Peyer's patch (tissue), 4 donors: ENCODE measurements around the gene ANKRD60. TPM values are rescaled to one million over a fixed set of nuclear protein-coding genes. Genes with fewer than 3 reads are reported as not detected.
A peak's percentile ranks its signal among the peaks of the same experiment; 100 is the strongest.

Source experiments
- DNase-seq, 3 donors: peaks; one replicate each; pipeline ENCODE4 v3.0.0-alpha.2; 2017 to 2019
- H3K27ac ChIP-seq, 4 donors: fragments of 200-600 bp; sonication (generic); one replicate each; pipeline ENCODE4 v1.5.1; 2016 to 2019
- H3K27me3 ChIP-seq, 2 donors: fragments of 200-600 bp; sonication (generic); one replicate each; pipeline ENCODE4 v1.5.1; 2019
- H3K36me3 ChIP-seq, 3 donors: fragments of 200-600 bp; sonication (generic); one replicate each; pipeline ENCODE4 v1.5.1; 2016 to 2019
- H3K4me1 ChIP-seq, 4 donors: fragments of 200-600 bp; sonication (generic); one replicate each; pipeline ENCODE4 v1.5.1; 2016 to 2019
- H3K4me3 ChIP-seq, 4 donors: fragments of 200-600 bp; sonication (generic); 1 replicate in 3 of 4; 2 replicates in 1 of 4; pipeline ENCODE4 v1.5.1; 2016 to 2019; ENCODE audit warnings: mild to moderate bottlenecking in 1 of 4
- H3K9me3 ChIP-seq, 4 donors: fragments of 200-600 bp; sonication (generic); one replicate each; pipeline ENCODE4 v1.5.1; 2016 to 2019; ENCODE audit warnings: mild to moderate bottlenecking in 1 of 4
- POLR2A ChIP-seq, 2 donors: fragments of 450-650 bp; IDR thresholded peaks; one replicate each; pipeline ENCODE4 v1.5.1; 2017; ENCODE audit warnings: antibody characterized with exemption in 2 of 2, mild to moderate bottlenecking in 2 of 2, moderate library complexity in 2 of 2
- total RNA-seq, 4 donors: library from RNA; depleted of rRNA; stranded (reverse); fragments of >200 nt; gene quantifications; one replicate each; pipeline ENCODE4 v1.1.0, GENCODE V29; 2016
- TF ChIP-seq, protein P1 (sequence below), 6 experiments: fragments of 450-650 bp in 4 of 6; fragments of 200-600 bp in 2 of 6; sonication (generic) in 1 of 6; IDR thresholded peaks; one replicate each; pipeline ENCODE4 v1.5.1; 2017 to 2019; ENCODE audit warnings: antibody characterized with exemption in 6 of 6, mild to moderate bottlenecking in 3 of 6, moderate library complexity in 1 of 6

The ANKRD60 gene
- total RNA-seq, 4 donors from 2014 or later, result not detected

DNA sequence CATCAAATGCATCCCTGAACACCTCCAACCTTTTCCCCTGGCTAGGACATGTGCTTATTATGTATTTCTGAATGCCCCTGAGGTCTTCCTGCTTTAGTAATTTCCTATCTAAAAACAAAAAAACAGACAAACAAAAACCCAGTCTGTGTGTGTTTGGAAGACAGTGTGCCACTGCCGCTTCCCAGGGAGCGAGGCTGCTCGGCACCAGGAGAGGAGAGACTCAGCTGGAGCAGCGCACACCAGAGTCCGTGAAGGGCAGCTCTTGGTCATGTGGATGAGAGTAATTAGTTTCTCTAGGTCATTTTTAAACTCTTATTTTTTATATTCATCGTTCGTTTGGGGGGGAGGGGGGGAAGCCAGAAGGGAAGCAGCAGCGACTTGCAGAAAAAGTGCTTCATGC lies 10.0 kb upstream of the ANKRD60 start:
- Histone ChIP-seq H3K36me3 (peaks cover 0 to 44% (median 0%) of the 10 kb centered on the region in 3 donors), H3K27me3 (no peaks in the 10 kb centered on the region), H3K4me3 (no peak overlapping the region), H3K4me1 (no peaks in the 10 kb centered on the region), H3K27ac (no peak overlapping the region), H3K9me3 (no peaks in the 10 kb centered on the region)
- TF ChIP-seq, protein P1, sequence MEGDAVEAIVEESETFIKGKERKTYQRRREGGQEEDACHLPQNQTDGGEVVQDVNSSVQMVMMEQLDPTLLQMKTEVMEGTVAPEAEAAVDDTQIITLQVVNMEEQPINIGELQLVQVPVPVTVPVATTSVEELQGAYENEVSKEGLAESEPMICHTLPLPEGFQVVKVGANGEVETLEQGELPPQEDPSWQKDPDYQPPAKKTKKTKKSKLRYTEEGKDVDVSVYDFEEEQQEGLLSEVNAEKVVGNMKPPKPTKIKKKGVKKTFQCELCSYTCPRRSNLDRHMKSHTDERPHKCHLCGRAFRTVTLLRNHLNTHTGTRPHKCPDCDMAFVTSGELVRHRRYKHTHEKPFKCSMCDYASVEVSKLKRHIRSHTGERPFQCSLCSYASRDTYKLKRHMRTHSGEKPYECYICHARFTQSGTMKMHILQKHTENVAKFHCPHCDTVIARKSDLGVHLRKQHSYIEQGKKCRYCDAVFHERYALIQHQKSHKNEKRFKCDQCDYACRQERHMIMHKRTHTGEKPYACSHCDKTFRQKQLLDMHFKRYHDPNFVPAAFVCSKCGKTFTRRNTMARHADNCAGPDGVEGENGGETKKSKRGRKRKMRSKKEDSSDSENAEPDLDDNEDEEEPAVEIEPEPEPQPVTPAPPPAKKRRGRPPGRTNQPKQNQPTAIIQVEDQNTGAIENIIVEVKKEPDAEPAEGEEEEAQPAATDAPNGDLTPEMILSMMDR (IDR thresholded peaks at IDR 0.05), result no peak
- TF ChIP-seq POLR2A (IDR thresholded peaks at IDR 0.05), result no peak
- no peak for DNase-seq

GRCh38 chr20:58237318-58238132 lies 9.1 kb upstream of the ANKRD60 start:
- DNase-seq, result no peak
- Histone ChIP-seq H3K36me3 (peaks cover 0 to 34% (median 0%) of the 10 kb centered on the region in 3 donors), H3K4me1 (no peaks in the 10 kb centered on the region), H3K4me3 (peak overlapping the region in 3 of 4 donors; percentile 41 to 51 (median 49)), H3K27me3 (no peaks in the 10 kb centered on the region), H3K9me3 (no peaks in the 10 kb centered on the region), H3K27ac (peak overlapping the region in 1 of 4 donors; percentile 65)
- TF ChIP-seq, protein P1 (IDR thresholded peaks at IDR 0.05), result no peak
- TF ChIP-seq POLR2A (IDR thresholded peaks at IDR 0.05), result no peak

DNA sequence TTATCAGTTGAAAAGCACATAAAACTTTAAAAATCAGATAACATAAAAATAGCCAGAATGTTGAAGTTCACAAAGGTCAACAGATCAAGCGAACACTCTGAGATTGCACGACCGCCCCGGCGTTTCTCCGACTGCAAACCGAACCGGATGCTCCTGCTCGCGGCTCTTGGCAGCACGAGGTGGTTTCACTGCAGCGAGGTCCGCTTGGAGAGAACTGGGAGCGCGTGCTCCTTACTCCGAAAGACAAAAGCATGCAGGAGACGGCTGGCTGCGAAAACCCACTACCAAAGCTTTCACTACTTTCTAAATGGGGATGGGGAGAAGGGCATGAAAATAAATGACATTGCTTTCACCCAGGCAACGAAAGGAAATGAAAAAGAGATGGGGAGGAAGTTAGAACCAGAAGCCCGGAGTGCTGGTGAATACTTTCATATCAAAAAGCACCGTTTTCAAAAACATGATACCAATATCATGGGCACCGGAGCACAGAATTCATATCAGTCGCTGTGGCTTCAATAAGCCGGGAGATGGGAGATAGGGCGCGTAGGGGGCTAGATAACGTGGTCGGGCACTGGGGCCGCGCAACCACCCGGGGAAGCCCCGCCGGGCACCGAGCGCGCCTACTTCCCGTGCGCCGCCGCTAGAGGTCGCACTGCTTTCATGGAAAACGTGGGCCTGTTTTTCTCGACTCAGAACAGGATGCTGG lies 8.3 kb upstream of the ANKRD60 start:
- Histone ChIP-seq H3K4me1 (no peaks in the 10 kb centered on the region), H3K36me3 (peaks cover 0 to 28% (median 0%) of the 10 kb centered on the region in 3 donors), H3K27me3 (no peaks in the 10 kb centered on the region), H3K27ac (peak overlapping the region in 1 of 4 donors; percentile 65), H3K9me3 (no peaks in the 10 kb centered on the region), H3K4me3 (peak overlapping the region; percentile 36 to 51 (median 45))
- DNase-seq, result peak; percentile 70 to 87 (median 85)
- no peak for TF ChIP-seq POLR2A (IDR thresholded peaks at IDR 0.05)
- TF ChIP-seq, protein P1 (IDR thresholded peaks at IDR 0.05), result peak; percentile 84 to 96 (median 90)

- Histone ChIP-seq H3K4me1 (no peaks in the 10 kb centered on the region), H3K4me3 (no peak overlapping the region), H3K27me3 (no peaks in the 10 kb centered on the region), H3K9me3 (no peaks in the 10 kb centered on the region), H3K36me3 (peaks cover 0 to 18% (median 0%) of the 10 kb centered on the region in 3 donors), H3K27ac (no peak overlapping the region)
- no peak for DNase-seq
- no peak for TF ChIP-seq POLR2A (IDR thresholded peaks at IDR 0.05)
- TF ChIP-seq, protein P1 (IDR thresholded peaks at IDR 0.05), result no peak
These were observed 6.6 kb upstream of the ANKRD60 start for GRCh38 chr20:58235010-58235409.

DNA sequence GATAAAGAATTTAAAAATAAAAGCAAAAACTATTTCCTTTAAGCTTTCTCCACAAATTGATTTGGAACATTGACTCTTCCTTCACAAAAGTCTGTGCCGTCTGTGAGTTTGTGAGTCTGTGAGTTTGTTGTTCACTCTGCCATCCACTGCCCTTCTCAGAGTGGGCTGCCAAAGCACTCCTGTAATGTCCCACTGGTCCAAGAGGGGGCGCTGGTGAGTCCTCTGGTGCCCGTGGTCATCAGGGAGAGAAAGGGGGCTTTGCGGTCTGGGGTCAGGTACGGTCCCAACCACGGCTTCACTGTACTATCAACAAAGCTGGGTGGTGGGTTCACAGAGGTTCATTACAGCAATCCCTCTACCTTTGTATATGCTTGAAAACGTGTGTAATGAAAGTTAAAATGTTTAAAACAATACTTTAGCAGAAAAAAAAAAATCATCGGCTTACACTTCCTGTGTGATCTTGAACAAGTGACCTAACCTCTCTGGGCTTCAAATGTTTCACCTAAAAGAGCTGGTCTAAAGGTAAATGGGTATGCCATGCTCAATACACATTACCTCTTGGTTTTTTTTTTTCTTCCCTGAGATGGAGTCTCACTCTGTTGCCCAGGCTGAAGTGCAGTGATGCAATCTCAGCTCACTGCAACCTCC lies 5.6 kb upstream of the ANKRD60 start:
- H3K4me3 ChIP-seq, result no peak overlapping the region
- H3K27me3 ChIP-seq, result peaks cover 0 to 7% of the 10 kb centered on the region in 2 donors
- no peaks in the 10 kb centered on the region for H3K9me3 ChIP-seq
- H3K36me3 ChIP-seq, result peaks cover 0 to 10% (median 0%) of the 10 kb centered on the region in 3 donors
- H3K27ac ChIP-seq, result no peak overlapping the region
- TF ChIP-seq, protein P1 (IDR thresholded peaks at IDR 0.05), result peak; percentile 8 to 62 (median 38)
- no peak for TF ChIP-seq POLR2A (IDR thresholded peaks at IDR 0.05)
- peak in 1 of 3 donors; percentile 31 for DNase-seq
- H3K4me1 ChIP-seq, result no peaks in the 10 kb centered on the region
